ENCODE results near the gene CACNB1. TPM values are rescaled to one million over a fixed set of nuclear protein-coding genes. Genes with fewer than 3 reads are reported as not detected.

CACNB1 gene
- polyA plus RNA-seq, 1 donor from 2014 or later, result 18.9 TPM

- no peak overlapping the region for H3K9ac ChIP-seq (ENCODE audit: low read length)
- H3K9me2 ChIP-seq (ENCODE audit: insufficient read depth, low read length), result no peaks in the 10 kb centered on the region
- H4K20me1 ChIP-seq (ENCODE audit: insufficient read depth), result no peaks in the 10 kb centered on the region
- H3K9me3 ChIP-seq (ENCODE audit: low read length), result no peaks in the 10 kb centered on the region
- TF ChIP-seq MXI1 (conservative IDR thresholded peaks at IDR 0.05; ENCODE audit: poor library complexity, severe bottlenecking) (no peak), EP300 (conservative IDR thresholded peaks at IDR 0.05; ENCODE audit: poor library complexity, severe bottlenecking) (no peak), TAF1 (IDR thresholded peaks at IDR 0.05; ENCODE audit: low read depth) (no peak), SMC3 (conservative IDR thresholded peaks at IDR 0.05; ENCODE audit: poor library complexity) (no peak), EZH2 (IDR thresholded peaks at IDR 0.05; ENCODE audit: borderline replicate concordance, insufficient read depth, low read length, poor library complexity, severe bottlenecking) (no peak), RAD21 (conservative IDR thresholded peaks at IDR 0.05) (no peak), POLR2AphosphoS5 (IDR thresholded peaks at IDR 0.05) (no peak), CTCF (IDR thresholded peaks at IDR 0.05; ENCODE audit: poor library complexity, severe bottlenecking) (no peak)
- TF ChIP-seq, protein P1, sequence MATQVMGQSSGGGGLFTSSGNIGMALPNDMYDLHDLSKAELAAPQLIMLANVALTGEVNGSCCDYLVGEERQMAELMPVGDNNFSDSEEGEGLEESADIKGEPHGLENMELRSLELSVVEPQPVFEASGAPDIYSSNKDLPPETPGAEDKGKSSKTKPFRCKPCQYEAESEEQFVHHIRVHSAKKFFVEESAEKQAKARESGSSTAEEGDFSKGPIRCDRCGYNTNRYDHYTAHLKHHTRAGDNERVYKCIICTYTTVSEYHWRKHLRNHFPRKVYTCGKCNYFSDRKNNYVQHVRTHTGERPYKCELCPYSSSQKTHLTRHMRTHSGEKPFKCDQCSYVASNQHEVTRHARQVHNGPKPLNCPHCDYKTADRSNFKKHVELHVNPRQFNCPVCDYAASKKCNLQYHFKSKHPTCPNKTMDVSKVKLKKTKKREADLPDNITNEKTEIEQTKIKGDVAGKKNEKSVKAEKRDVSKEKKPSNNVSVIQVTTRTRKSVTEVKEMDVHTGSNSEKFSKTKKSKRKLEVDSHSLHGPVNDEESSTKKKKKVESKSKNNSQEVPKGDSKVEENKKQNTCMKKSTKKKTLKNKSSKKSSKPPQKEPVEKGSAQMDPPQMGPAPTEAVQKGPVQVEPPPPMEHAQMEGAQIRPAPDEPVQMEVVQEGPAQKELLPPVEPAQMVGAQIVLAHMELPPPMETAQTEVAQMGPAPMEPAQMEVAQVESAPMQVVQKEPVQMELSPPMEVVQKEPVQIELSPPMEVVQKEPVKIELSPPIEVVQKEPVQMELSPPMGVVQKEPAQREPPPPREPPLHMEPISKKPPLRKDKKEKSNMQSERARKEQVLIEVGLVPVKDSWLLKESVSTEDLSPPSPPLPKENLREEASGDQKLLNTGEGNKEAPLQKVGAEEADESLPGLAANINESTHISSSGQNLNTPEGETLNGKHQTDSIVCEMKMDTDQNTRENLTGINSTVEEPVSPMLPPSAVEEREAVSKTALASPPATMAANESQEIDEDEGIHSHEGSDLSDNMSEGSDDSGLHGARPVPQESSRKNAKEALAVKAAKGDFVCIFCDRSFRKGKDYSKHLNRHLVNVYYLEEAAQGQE (IDR thresholded peaks at IDR 0.05; ENCODE audit: borderline replicate concordance), result no peak
- no peak overlapping the region for H2AFZ ChIP-seq (ENCODE audit: low read depth, low read length)
- no peak overlapping the region for H3K27ac ChIP-seq (ENCODE audit: low read length)
- no peaks in the 10 kb centered on the region for H3K36me3 ChIP-seq (ENCODE audit: insufficient read depth, low read length)
- no peaks in the 10 kb centered on the region for H3F3A ChIP-seq (ENCODE audit: insufficient read depth, low read length, poor library complexity, severe bottlenecking)
- H3K27me3 ChIP-seq (ENCODE audit: insufficient read depth, low read depth, low read length), result peaks cover 22% of the 10 kb centered on the region
- no peak overlapping the region for H3K4me3 ChIP-seq (ENCODE audit: low read length)
- no peak overlapping the region for H3K4me2 ChIP-seq (ENCODE audit: low read length)
- no peaks in the 10 kb centered on the region for H3K79me2 ChIP-seq (replicated peaks; ENCODE audit: insufficient read depth, low read length)
These were observed 31.9 kb upstream of the CACNB1 start for GRCh38 chr17:39229274-39229913.

- no peaks in the 10 kb centered on the region for H3K9me2 ChIP-seq (ENCODE audit: insufficient read depth, low read length)
- H3K9ac ChIP-seq (ENCODE audit: low read length), result no peak overlapping the region
- H2AFZ ChIP-seq (ENCODE audit: low read depth, low read length), result no peak overlapping the region
- H3K4me2 ChIP-seq (ENCODE audit: low read length), result no peak overlapping the region
- no peaks in the 10 kb centered on the region for H3K36me3 ChIP-seq (ENCODE audit: insufficient read depth, low read length)
- peaks cover 38% of the 10 kb centered on the region for H3K27me3 ChIP-seq (ENCODE audit: insufficient read depth, low read depth, low read length)
- H3F3A ChIP-seq (ENCODE audit: insufficient read depth, low read length, poor library complexity, severe bottlenecking), result no peaks in the 10 kb centered on the region
- H3K9me3 ChIP-seq (ENCODE audit: low read length), result no peaks in the 10 kb centered on the region
- TF ChIP-seq MXI1 (conservative IDR thresholded peaks at IDR 0.05; ENCODE audit: poor library complexity, severe bottlenecking) (no peak), TAF1 (IDR thresholded peaks at IDR 0.05; ENCODE audit: low read depth) (no peak), RAD21 (conservative IDR thresholded peaks at IDR 0.05) (no peak), CTCF (IDR thresholded peaks at IDR 0.05; ENCODE audit: poor library complexity, severe bottlenecking) (no peak), EP300 (conservative IDR thresholded peaks at IDR 0.05; ENCODE audit: poor library complexity, severe bottlenecking) (no peak), SMC3 (conservative IDR thresholded peaks at IDR 0.05; ENCODE audit: poor library complexity) (no peak), POLR2AphosphoS5 (IDR thresholded peaks at IDR 0.05) (no peak), EZH2 (IDR thresholded peaks at IDR 0.05; ENCODE audit: borderline replicate concordance, insufficient read depth, low read length, poor library complexity, severe bottlenecking) (no peak)
- TF ChIP-seq, protein P1 (IDR thresholded peaks at IDR 0.05; ENCODE audit: borderline replicate concordance), result no peak
- no peaks in the 10 kb centered on the region for H3K79me2 ChIP-seq (replicated peaks; ENCODE audit: insufficient read depth, low read length)
- H3K27ac ChIP-seq (ENCODE audit: low read length), result no peak overlapping the region
- no peak overlapping the region for H3K4me3 ChIP-seq (ENCODE audit: low read length)
- H4K20me1 ChIP-seq (ENCODE audit: insufficient read depth), result no peaks in the 10 kb centered on the region
These were observed 30.0 kb upstream of the CACNB1 start for GRCh38 chr17:39227364-39227919.
